CD4-positive, alpha-beta T cell treated with Interleukin-6 at 100 ng/mL for 8 hours (primary cell): Measurements from ENCODE around the gene BIRC2.
A peak's percentile ranks its signal among the peaks of the same experiment; 100 is the strongest.
"Not testable (repeated sequence)": the region's sequence is repeated elsewhere in the genome, so short reads cannot be mapped to it uniquely, and the experiment has no call there.

Source experiments
- DNase-seq: peaks from one replicate; pipeline ENCODE4 v3.0.0-alpha.2; 2020; ENCODE audit warnings: mixed read lengths, low spot score

Gene BIRC2

GRCh38 chr11:102323542-102324251 is 23.3 kb upstream of the BIRC2 start:
- DNase-seq: no peak

- DNase-seq: no peak
Measured at GRCh38 chr11:102325088-102325487, 21.9 kb upstream of the BIRC2 start.

GRCh38 chr11:102328748-102329147 is 18.3 kb upstream of the BIRC2 start:
- DNase-seq: no peak

GRCh38 chr11:102330231-102330630 is 16.8 kb upstream of the BIRC2 start:
- no peak for DNase-seq

GRCh38 chr11:102331341-102331740 is 15.7 kb upstream of the BIRC2 start:
- no peak for DNase-seq

GRCh38 chr11:102332611-102332994 is 14.4 kb upstream of the BIRC2 start:
- DNase-seq: no peak

- no peak for DNase-seq
Measured at GRCh38 chr11:102338479-102339010, 8.5 kb upstream of the BIRC2 start.

GRCh38 chr11:102341311-102341710 is 5.7 kb upstream of the BIRC2 start:
- not testable (repeated sequence) for DNase-seq

- DNase-seq: peak; percentile 76
Measured at GRCh38 chr11:102341844-102342318, 5.1 kb upstream of the BIRC2 start.

- no peak for DNase-seq
Measured at GRCh38 chr11:102343809-102344208, 3.2 kb upstream of the BIRC2 start.

- DNase-seq: no peak
Measured at GRCh38 chr11:102345904-102346303, 1.1 kb upstream of the BIRC2 start.

GRCh38 chr11:102346456-102346747 is 612 bp upstream of the BIRC2 start:
- DNase-seq: no peak

GRCh38 chr11:102347462-102348370 is 702 bp downstream of the BIRC2 start:
- peak; percentile 29 for DNase-seq

- no peak for DNase-seq
Measured at GRCh38 chr11:102357116-102357515, 10.1 kb downstream of the BIRC2 start.

GRCh38 chr11:102359372-102359771 is 12.4 kb downstream of the BIRC2 start:
- DNase-seq: no peak

GRCh38 chr11:102360681-102361080 is 13.7 kb downstream of the BIRC2 start:
- DNase-seq: peak; percentile 25

GRCh38 chr11:102361086-102362031 is 14.3 kb downstream of the BIRC2 start:
- DNase-seq: peak; percentile 67

- DNase-seq: no peak
Measured at GRCh38 chr11:102364991-102365390, 18.0 kb downstream of the BIRC2 start.

- peak; percentile 33 for DNase-seq
Measured at GRCh38 chr11:102367364-102367763, 20.4 kb downstream of the BIRC2 start.

- DNase-seq: no peak
Measured at GRCh38 chr11:102368472-102368871, 21.5 kb downstream of the BIRC2 start.

- DNase-seq: not testable (repeated sequence)
Measured at GRCh38 chr11:102374633-102375424, 27.8 kb downstream of the BIRC2 start.
